ENCODE measurements around the gene DZANK1. TPM values are rescaled to one million over a fixed set of nuclear protein-coding genes. Genes with fewer than 3 reads are reported as not detected.
"Not testable (repeated sequence)": the region's sequence is repeated elsewhere in the genome, so short reads cannot be mapped to it uniquely, and the experiment has no call there.

DZANK1 gene
- polyA plus RNA-seq, 1 donor: 11.8 TPM

DNA sequence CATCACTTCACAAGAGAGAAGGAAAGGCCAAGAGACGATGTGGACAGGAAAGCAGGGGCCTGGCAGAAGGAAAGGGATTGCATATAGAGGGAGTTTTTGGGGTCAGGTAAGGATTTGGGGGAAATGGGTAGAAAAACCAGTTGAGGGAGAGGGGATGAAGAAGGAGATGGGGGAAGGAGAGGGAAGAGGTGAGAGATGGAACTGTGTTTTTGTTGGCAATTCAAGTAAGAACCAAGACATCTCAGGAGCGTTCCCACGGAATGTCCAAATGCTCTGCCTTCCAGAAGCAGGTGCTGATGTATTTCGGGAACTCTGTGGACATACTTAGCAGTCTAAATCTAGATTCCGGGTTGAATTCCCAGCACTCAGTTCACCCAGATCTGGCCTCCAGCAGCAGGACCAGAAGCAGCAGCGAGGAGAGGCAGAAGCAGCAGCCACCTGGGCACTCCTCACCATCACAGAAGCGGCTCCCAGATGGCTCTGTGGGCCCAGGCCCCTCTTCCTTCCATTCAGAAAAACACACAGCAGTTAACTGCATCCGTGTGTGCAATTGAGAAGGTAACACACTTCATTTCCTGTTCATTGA, 88.8 kb downstream of the DZANK1 start:
- no peak for DNase-seq

DNA sequence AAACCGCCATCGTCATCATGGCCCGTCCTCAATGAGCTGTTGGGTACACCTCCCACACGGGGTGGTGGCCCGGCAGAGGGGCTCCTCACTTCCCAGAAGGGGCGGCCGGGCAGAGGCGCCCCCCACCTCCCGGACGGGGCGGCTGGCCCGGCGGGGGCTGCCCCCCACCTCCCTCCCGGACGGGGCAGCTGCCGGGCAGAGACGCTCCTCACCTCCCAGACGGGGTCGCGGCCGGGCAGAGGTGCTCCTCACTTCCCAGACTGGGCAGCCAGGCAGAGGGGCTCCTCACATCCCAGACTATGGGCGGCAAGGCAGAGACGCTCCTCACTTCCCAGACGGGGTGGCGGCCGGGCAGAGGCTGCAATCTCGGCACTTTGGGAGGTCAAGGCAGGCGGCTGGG, 91.3 kb downstream of the DZANK1 start:
- DNase-seq: not testable (repeated sequence)

DNA sequence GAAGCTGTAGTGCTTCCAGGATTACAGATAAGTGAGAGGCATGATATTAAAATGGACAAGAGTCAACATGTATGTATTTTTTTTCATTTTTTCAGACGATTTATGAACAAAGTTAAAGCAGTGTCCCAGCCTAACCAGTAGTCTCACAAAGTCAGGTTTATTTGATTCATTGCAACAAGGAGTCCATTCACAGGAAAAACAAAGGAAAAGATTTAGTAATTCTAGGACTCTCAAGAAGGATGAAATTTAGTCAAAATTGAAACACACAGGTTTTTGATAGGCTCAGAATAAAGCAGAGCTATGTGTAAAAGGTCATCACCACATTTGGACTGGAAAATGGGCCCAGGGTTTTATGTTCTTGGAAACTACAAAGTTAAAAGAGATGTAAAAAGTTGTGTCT, 94.5 kb downstream of the DZANK1 start:
- DNase-seq: no peak

DNA sequence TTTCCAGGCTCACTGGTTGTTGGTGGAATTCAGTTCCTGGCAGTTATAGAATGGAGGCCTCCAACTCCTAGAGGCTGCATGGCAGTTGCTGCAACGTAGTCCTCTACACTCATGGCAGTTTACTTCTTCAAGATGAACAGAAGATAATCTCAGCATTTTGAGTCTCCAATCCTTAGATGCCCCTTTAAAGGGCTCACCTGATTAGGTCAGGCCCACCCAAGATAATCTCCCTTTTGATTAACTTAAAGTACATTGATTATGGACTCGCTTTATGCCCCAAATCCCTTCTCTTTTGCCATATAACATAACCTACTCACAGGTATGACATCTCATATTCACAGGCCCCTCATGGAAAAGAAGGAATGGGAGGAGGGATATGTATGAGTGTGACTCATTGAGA, 102.1 kb downstream of the DZANK1 start:
- no peak for DNase-seq

DNA sequence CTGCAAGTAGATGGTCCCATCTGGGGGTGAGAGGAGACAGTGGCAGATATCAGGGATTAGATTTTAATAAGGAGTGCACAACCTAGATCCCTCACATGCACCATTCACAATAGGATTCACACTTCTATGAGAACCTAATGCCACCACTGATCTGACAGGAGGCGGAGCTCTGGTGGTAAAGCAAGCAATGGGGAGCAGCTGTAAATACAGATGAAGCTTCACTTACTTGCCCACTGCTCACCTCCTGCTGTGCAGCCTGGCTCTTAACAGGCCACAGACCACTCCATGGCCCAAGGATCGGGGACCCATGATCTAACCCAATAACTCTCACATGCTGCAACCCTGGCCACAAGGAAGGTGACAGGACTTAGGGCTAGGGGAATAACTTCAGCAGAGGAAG, 103.1 kb downstream of the DZANK1 start:
- DNase-seq: no peak

DNA sequence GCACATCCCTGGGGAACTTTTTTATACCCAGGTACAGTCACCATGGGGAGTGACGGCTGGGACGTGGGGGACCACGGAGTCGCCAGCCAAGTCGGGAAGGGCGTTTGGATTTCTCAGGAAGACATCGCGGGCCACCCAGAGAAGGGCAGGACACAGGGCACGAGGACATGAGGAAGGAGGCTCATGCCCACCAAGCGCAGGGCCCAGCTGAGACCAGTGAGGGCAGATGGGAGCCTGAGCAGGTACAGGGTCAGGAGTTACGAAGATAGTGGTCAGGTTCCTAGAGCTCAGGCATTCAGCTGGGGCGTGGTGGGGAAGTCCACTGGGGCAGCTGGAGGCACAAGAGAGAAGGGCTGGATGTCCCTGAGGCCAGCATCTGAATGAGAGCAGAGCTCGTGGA, 103.9 kb downstream of the DZANK1 start:
- no peak for DNase-seq

DNA sequence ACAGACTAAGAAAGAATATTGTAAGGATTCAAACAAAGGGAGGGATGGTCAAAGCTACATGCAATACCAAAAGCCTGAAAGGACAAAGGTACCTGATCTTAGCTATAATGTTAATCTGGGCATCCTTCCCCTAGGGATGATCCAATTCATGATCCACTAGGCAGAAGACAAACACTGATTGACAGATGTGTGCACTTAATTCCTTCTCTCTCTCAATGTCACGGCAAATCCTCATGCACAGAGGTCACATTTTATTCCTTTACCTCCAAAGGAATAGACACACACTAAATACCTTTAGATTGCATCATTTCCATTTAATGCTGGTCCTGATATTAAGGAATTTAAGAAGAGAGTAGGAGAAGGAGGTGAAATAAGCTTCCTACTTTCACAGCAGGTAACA, 105.2 kb downstream of the DZANK1 start:
- no peak for DNase-seq

DNA sequence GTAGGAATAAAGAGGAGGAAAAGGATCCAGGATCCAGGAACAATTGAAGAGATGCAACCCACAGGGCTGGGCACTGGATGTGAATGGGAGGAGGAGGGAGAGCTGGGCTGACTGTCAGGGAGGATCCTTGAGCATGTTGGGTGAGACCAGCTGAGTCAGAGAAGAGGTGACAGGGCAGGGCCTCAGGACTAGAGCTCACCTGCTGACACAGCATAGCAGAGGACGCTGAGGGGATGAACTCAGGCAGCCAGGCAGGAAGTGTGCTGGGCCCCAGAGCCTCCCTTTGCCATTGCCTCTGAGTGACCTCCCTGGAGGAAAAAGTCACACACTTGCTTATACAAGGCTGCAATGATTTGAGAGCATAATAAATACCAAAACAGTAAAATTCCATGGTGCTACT, 106.2 kb downstream of the DZANK1 start:
- no peak for DNase-seq

DNA sequence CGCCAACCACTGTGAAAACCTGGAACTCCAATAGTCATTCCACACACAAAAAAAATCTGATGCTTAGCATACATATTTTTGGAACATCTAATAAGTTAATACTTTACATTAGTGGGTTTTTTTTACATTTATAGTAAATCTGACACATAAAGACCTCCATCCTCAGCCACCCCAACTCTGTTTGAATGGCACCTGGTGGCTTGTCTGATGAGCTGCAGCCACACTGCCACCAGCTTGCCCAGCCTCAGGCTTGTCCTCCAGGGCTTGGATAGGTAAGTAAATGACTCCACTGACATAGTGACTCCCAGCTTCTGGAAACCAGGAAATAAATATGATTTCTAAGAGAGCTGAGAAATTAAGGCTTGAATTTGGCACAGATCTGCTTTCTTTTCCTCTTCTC, 107.0 kb downstream of the DZANK1 start:
- no peak for DNase-seq

DNA sequence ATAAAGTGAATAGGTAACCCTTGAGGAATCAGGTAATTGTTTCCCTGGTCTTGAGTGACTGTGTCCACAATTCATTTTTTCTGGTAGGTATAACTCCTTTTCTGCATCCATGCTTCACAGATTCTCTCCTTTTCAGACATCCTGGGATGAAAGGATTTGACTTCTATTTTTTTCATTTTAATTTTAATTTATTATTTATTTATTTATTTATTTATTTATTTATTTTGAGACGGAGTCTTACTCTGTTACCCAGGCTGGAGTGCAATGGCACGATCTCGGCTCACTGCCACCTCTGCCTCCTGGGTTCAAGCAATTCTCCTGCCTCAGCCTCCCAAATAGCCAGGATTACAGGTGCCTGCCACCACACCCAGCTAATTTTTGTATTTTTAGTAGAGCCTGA, 117.1 kb downstream of the DZANK1 start:
- not testable (repeated sequence) for DNase-seq

Other genes starting within 250 kb of the DZANK1 start
- 35.1 TPM for gene ZNF133, start 178.5 kb downstream of the DZANK1 start, polyA plus RNA-seq (ENCODE audit: insufficient read length)
- gene POLR3F, start 360 bp upstream of the DZANK1 start, polyA plus RNA-seq (ENCODE audit: insufficient read length): 22.8 TPM
- 33.4 TPM for gene RBBP9, start 30.2 kb upstream of the DZANK1 start, polyA plus RNA-seq (ENCODE audit: insufficient read length)
- gene SEC23B, start 40.9 kb upstream of the DZANK1 start, polyA plus RNA-seq (ENCODE audit: insufficient read length): 63.3 TPM
- gene SMIM26, start 100.4 kb upstream of the DZANK1 start, polyA plus RNA-seq (ENCODE audit: insufficient read length): 74.8 TPM
- 28.3 TPM for gene DTD1, start 121.0 kb upstream of the DZANK1 start, polyA plus RNA-seq (ENCODE audit: insufficient read length)